ENCODE measurements around the gene AGBL5. TPM values are rescaled to one million over a fixed set of nuclear protein-coding genes. Genes with fewer than 3 reads are reported as not detected.
A peak's percentile ranks its signal among the peaks of the same experiment; 100 is the strongest.

The AGBL5 gene
- polyA plus RNA-seq, 2 of the 4 experiments (the other 2 are of a cell fraction), result 25.5 to 52.7 TPM

- no peak for FAIRE-seq
- Histone ChIP-seq H3K4me1 (peaks cover 20% of the 10 kb centered on the region), H3K4me2 (peak overlapping the region; percentile 71), H3K27ac (peak overlapping the region; percentile 46 to 71; a peak in 5 of 6 replicates), H3K9me3 (no peaks in the 10 kb centered on the region), H3K4me3 (no peak overlapping the region)
- DNase-seq (ENCODE audit: low read depth in 1 of 2, low spot score in 1 of 2), result peak; percentile 56 to 80
- TF ChIP-seq FOXS1 (CRISPR knock-in tag; IDR thresholded peaks at IDR 0.05) (no peak), MAX (IDR thresholded peaks at IDR 0.05) (0 out of 2 replicates have a peak, but pooled peaks have one; percentile 13), CEBPB (IDR thresholded peaks at IDR 0.05) (peak in 1 of 2 experiments; percentile 68; a peak in 2 of 4 replicates)
- CTCF ChIA-PET, result interaction anchor here (0.8 to 12.0 kb wide), 12 partner anchors 11 to 228 kb away, joined by 3 to 197 read pairs (median 7); partner anchors contain the start of genes ABHD1, ATRAID, EMILIN1 and KHK
- WGBS (ENCODE audit: missing lambda C conversion rate), result 39% methylated on average over 18 of the region's 18 CpGs
- peak; percentile 67 to 85 for ATAC-seq
- POLR2A ChIA-PET, result interaction anchor here (2.1 kb wide), 1 partner anchor 45 kb away, joined by 5 read pairs; the partner anchor contains the start of gene AGBL5
Observed at GRCh38 chr2:27095745-27096651, 44.5 kb downstream of the AGBL5 start.

GRCh38 chr2:27096748-27097297 lies 45.4 kb downstream of the AGBL5 start:
- H3K9me3 ChIP-seq, result no peaks in the 10 kb centered on the region
- FAIRE-seq, result no peak
- no peak for DNase-seq (ENCODE audit: low read depth in 1 of 2, low spot score in 1 of 2)
- ATAC-seq, result no peak
- H3K4me1 ChIP-seq, result peaks cover 20% of the 10 kb centered on the region
- ChIA-PET POLR2A (interaction anchor here (2.1 kb wide), 1 partner anchor 46 kb away, joined by 5 read pairs; the partner anchor contains the start of gene AGBL5), CTCF (interaction anchor here (0.7 to 12.0 kb wide), 20 partner anchors 12 to 266 kb away, joined by 3 to 197 read pairs (median 5); partner anchors contain the start of genes ABHD1, ATRAID, EMILIN1 and KHK)
- H3K27ac ChIP-seq, result no peak overlapping the region
- H3K4me3 ChIP-seq, result no peak overlapping the region
- H3K4me2 ChIP-seq, result no peak overlapping the region
- TF ChIP-seq MAZ (IDR thresholded peaks at IDR 0.05; ENCODE audit: borderline replicate concordance, low read depth, low read length) (no peak), E2F6 (IDR thresholded peaks at IDR 0.05; ENCODE audit: borderline replicate concordance, low read depth) (no peak), MAX (IDR thresholded peaks at IDR 0.05) (no peak), GATA3 (IDR thresholded peaks at IDR 0.05; ENCODE audit: borderline replicate concordance) (no peak)
- WGBS (ENCODE audit: missing lambda C conversion rate), result 73% methylated on average over 3 of the region's 3 CpGs

- DNase-seq (ENCODE audit: low read depth in 1 of 2, low spot score in 1 of 2), result no peak
- 79% methylated on average over 14 of the region's 14 CpGs for WGBS (ENCODE audit: missing lambda C conversion rate)
- no peak overlapping the region for H3K27ac ChIP-seq
- peaks cover 20% of the 10 kb centered on the region for H3K4me1 ChIP-seq
- POLR2A ChIA-PET, result interaction anchor here (2.1 kb wide), 1 partner anchor 46 kb away, joined by 5 read pairs; the partner anchor contains the start of gene AGBL5
- CTCF ChIA-PET, result interaction anchor here (0.7 to 12.0 kb wide), 24 partner anchors 11 to 265 kb away, joined by 3 to 197 read pairs (median 5); partner anchors contain the start of genes ATRAID, EMILIN1, KHK and SLC30A3
- no peak overlapping the region for H3K4me2 ChIP-seq
- TF ChIP-seq GATA3 (IDR thresholded peaks at IDR 0.05; ENCODE audit: borderline replicate concordance) (no peak), TP53 (CRISPR knock-in tag; IDR thresholded peaks at IDR 0.05) (no peak), CBX8 (IDR thresholded peaks at IDR 0.05) (no peak), FOSL2 (IDR thresholded peaks at IDR 0.05) (no peak), FOSL2 (CRISPR knock-in tag; IDR thresholded peaks at IDR 0.05) (no peak)
- H3K4me3 ChIP-seq, result no peak overlapping the region
- no peaks in the 10 kb centered on the region for H3K9me3 ChIP-seq
- FAIRE-seq, result no peak
- no peak for ATAC-seq
Observed at GRCh38 chr2:27097341-27097740, 45.9 kb downstream of the AGBL5 start.

- H3K27ac ChIP-seq, result no peak overlapping the region
- POLR2A ChIA-PET, result interaction anchor here (1.0 kb wide), 2 partner anchors 14 to 92 kb away, joined by 3 to 4 read pairs; no protein-coding TSS in a partner anchor
Observed at GRCh38 chr2:27099334-27099955, 48.0 kb downstream of the AGBL5 start.

More at GRCh38 chr2:27099334-27099955, 48.0 kb downstream of the AGBL5 start:
- Histone ChIP-seq H3K4me1 (peaks cover 6% of the 10 kb centered on the region; the same call in 2 of the 3 replicates), H3K4me3 (no peak overlapping the region), H3K4me2 (no peak overlapping the region), H3K9me3 (no peaks in the 10 kb centered on the region)
- ATAC-seq (no peak), FAIRE-seq (no peak), DNase-seq (ENCODE audit: low read depth in 1 of 2, low spot score in 1 of 2) (no peak)
- WGBS (ENCODE audit: missing lambda C conversion rate), result 88% methylated on average over 19 of the region's 19 CpGs
- CTCF ChIA-PET, result interaction anchor here (0.8 to 12.0 kb wide), 34 partner anchors 9 to 271 kb away, joined by 3 to 197 read pairs (median 4); partner anchors contain the start of genes EMILIN1, KHK, SLC30A3 and TRIM54
- TF ChIP-seq CHD4 (IDR thresholded peaks at IDR 0.05; ENCODE audit: borderline replicate concordance), result no peak
- no peak for TF ChIP-seq BCL3 (IDR thresholded peaks at IDR 0.05)
- no peak for TF ChIP-seq JUN (IDR thresholded peaks at IDR 0.05)
- TF ChIP-seq RARB (CRISPR knock-in tag; IDR thresholded peaks at IDR 0.05), result no peak
- TF ChIP-seq ZFP36 (IDR thresholded peaks at IDR 0.05; ENCODE audit: borderline replicate concordance, partially characterized antibody), result no peak
- no peak for TF ChIP-seq PHF8 (IDR thresholded peaks at IDR 0.05; ENCODE audit: borderline replicate concordance, low read depth)
- no peak for TF ChIP-seq SREBF2 (IDR thresholded peaks at IDR 0.05)
- no peak for TF ChIP-seq POLR2AphosphoS2 (conservative IDR thresholded peaks at IDR 0.05; ENCODE audit: low read length)
- TF ChIP-seq CTCF (IDR thresholded peaks at IDR 0.05), result no peak
- TF ChIP-seq FOSB (CRISPR knock-in tag; IDR thresholded peaks at IDR 0.05), result no peak
